HFFc6 (cell line): ENCODE results near the gene PTGR1. TPM values are rescaled to one million over a fixed set of nuclear protein-coding genes. Genes with fewer than 3 reads are reported as not detected.

Experiments used
- DNase-seq: peaks from one replicate; pipeline ENCODE4 v3.0.0-alpha.2; 2018
- H3K27ac Mint-ChIP-seq: 2 replicates; pipeline ENCODE4 v1.8.0; 2020; ENCODE audit warnings: mild to moderate bottlenecking, mixed read lengths
- H3K27me3 Mint-ChIP-seq: 2 replicates; pipeline ENCODE4 v1.8.0; 2021; ENCODE audit warnings: mild to moderate bottlenecking, moderate library complexity, mixed read lengths; ENCODE audit not compliant: insufficient read depth
- H3K36me3 Mint-ChIP-seq: 2 replicates; pipeline ENCODE4 v1.8.0; 2021; ENCODE audit warnings: low read depth, mixed read lengths
- H3K4me1 Mint-ChIP-seq: 2 replicates; pipeline ENCODE4 v1.8.0; 2020; ENCODE audit warnings: low read depth, mixed read lengths
- H3K4me3 Mint-ChIP-seq: 2 replicates; pipeline ENCODE4 v1.8.0; 2020; ENCODE audit warnings: mild to moderate bottlenecking, moderate library complexity, mixed read lengths
- H3K9me3 Mint-ChIP-seq: 2 replicates; pipeline ENCODE4 v1.8.0; 2020; ENCODE audit warnings: mild to moderate bottlenecking, mixed read lengths
- CTCF ChIP-seq: fragments of 200-600 bp; sonication (generic); IDR thresholded peaks from 2 replicates; pipeline ENCODE4 v1.5.0; 2021; ENCODE audit warnings: antibody characterized with exemption, mild to moderate bottlenecking
- total RNA-seq, 6 experiments: library from RNA; stranded (reverse); fragmentation: NEBNext Ultra II Directional; extraction: Animal tissue kit (Norgen Biotek cat#: 25700); gene quantifications; 2 replicates in 1 of 6; 3 replicates in 5 of 6; pipeline ENCODE4 v1.2.3, GENCODE V29; 2021

PTGR1 gene
- total RNA-seq, 6 experiments from 2014 or later = 50.3 to 86.6 (median 82.4) TPM

DNA sequence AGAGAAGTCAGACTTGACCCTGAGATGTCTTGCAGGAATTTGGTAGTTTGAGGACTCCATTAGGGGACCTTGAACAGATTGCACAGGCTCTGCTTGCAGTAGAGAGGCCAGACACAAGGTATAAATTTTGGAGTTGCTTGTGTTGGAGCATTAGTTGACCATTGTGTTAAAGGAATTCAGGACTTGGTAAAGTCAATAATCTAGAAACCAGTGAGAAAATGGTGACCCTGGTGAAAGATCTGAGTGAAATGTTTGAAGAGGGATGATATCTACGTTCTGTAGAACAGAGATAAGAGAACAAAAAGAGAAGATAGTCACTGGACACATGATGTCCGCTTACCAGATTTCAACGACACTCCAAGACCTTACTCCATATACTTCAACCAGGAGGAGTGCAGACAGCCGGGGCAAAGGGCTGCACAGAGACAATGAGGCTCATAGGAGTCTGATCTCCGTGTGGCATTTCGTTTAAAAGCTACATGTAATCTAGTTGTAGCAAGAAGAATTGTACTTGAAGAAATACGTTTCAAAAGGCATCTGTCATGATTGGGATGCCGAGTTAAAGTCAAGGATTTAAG is 44.8 kb upstream of the PTGR1 start:
- no peak for DNase-seq
- Mint-ChIP-seq H3K4me3 (no peak overlapping the region), H3K36me3 (peaks cover 18% of the 10 kb centered on the region), H3K9me3 (no peaks in the 10 kb centered on the region), H3K27ac (no peak overlapping the region), H3K4me1 (no peaks in the 10 kb centered on the region), H3K27me3 (peaks cover 2% of the 10 kb centered on the region; the same call in 1 of the 2 replicates)
- TF ChIP-seq CTCF = no peak

DNA sequence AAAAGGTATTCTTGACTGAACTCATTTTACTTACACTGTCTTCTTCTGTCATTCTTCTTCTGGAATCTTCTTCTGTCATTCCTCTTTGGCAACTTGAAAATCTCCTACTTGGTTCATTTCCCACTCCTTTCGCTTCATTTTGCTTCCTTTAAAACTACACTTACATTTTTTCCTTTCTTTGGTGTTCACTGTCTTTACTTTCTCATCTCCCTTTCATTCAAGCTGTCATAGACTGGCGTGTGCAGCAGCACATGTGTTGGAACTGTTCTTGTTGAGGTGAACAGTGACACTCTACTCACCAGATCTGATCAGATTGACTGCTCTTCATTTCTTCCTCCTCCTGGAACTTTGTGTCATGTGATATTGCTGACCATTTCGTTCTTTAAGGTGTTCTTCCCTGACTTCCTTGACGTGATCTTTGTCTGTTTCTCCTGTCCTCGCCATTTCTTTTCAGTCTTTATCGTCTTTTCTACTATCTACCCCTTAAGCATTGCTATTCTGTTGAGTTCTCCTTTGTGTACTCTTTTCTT is 38.0 kb upstream of the PTGR1 start:
- peaks cover 37% of the 10 kb centered on the region for H3K4me1 Mint-ChIP-seq
- peaks cover 20% of the 10 kb centered on the region for H3K36me3 Mint-ChIP-seq
- H3K27ac Mint-ChIP-seq = no peak overlapping the region
- no peaks in the 10 kb centered on the region for H3K9me3 Mint-ChIP-seq
- H3K27me3 Mint-ChIP-seq = peaks cover 2% of the 10 kb centered on the region; the same call in 1 of the 2 replicates
- H3K4me3 Mint-ChIP-seq = no peak overlapping the region
- no peak for DNase-seq
- TF ChIP-seq CTCF = no peak

GRCh38 chr9:111634860-111635259 is 35.4 kb upstream of the PTGR1 start:
- TF ChIP-seq CTCF = no peak
- Mint-ChIP-seq H3K27ac (no peak overlapping the region), H3K36me3 (peaks cover 28% of the 10 kb centered on the region), H3K9me3 (no peaks in the 10 kb centered on the region), H3K27me3 (peaks cover 2% of the 10 kb centered on the region; the same call in 1 of the 2 replicates), H3K4me3 (no peak overlapping the region), H3K4me1 (peaks cover 47% of the 10 kb centered on the region)
- DNase-seq = no peak

GRCh38 chr9:111633389-111633736 is 33.9 kb upstream of the PTGR1 start:
- Mint-ChIP-seq H3K4me3 (peak overlapping the region; percentile 95), H3K27me3 (no peaks in the 10 kb centered on the region), H3K27ac (no peak overlapping the region), H3K4me1 (peaks cover 47% of the 10 kb centered on the region), H3K36me3 (peaks cover 28% of the 10 kb centered on the region), H3K9me3 (no peaks in the 10 kb centered on the region)
- TF ChIP-seq CTCF = no peak
- DNase-seq = no peak

DNA sequence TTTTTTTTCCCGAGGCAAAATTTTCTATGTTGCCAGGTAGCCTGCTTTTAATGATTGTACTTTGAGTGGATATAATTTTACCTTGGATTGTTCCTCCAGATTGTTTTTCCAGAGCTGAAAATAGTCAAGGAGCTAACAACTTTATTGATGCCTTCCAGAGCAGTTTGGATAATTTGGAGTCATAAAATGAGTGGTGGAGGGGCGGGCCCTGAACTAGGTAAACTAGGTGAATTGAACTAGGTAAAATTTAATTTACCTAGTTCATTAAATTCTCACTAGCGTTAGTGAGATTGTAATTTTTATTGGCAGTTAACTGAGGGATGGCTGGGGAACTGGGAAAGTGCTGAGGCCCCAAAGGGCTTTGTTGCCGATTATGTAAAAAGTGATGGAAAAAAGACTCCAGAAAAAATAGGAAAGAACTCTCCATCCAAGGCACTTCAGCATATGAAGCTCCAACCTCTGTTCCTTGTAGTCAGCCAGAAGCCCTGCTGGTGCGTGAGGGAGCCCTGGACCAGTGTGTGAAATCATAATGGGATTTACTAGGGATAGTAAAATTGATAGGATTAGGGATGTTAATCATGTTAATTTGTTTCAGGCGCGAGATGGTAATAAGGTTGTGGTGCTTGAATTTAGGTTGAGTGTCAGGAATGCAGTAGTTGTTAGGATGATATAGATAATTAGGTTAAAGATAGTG is 33.4 kb upstream of the PTGR1 start:
- Mint-ChIP-seq H3K4me3 (peak overlapping the region; percentile 95), H3K4me1 (peaks cover 47% of the 10 kb centered on the region), H3K36me3 (peaks cover 28% of the 10 kb centered on the region), H3K27me3 (no peaks in the 10 kb centered on the region), H3K27ac (peak overlapping the region; percentile 85), H3K9me3 (no peaks in the 10 kb centered on the region)
- no peak for TF ChIP-seq CTCF
- no peak for DNase-seq
